Mesenchymal stem cell (in vitro differentiated cells and primary cell): ENCODE measurements around the gene FES.
A peak's percentile ranks its signal among the peaks of the same experiment; 100 is the strongest.

Experiments
- DNase-seq: peaks from one replicate; pipeline ENCODE4 v3.0.0-alpha.2; 2013
- H2AFZ ChIP-seq: one replicate; pipeline ENCODE4 v1.6.1; 2013; ENCODE audit warnings: low read depth, mild to moderate bottlenecking, control low read depth, inconsistent platforms, low read length, moderate library complexity
- H2AK5ac ChIP-seq: 2 replicates; pipeline ENCODE4 v1.6.1; 2013; ENCODE audit warnings: low read length, moderate library complexity, mild to moderate bottlenecking, inconsistent platforms; ENCODE audit not compliant: severe bottlenecking
- H2BK120ac ChIP-seq: one replicate; pipeline ENCODE4 v1.6.1; 2013; ENCODE audit warnings: low read depth, mild to moderate bottlenecking, inconsistent platforms, low read length, moderate library complexity
- H2BK12ac ChIP-seq, 2 experiments: one replicate each; pipeline ENCODE4 v1.6.1; 2013; ENCODE audit warnings: inconsistent platforms in 2 of 2, low read length in 2 of 2, mild to moderate bottlenecking in 2 of 2, moderate library complexity in 2 of 2, control low read depth in 1 of 2
- H2BK15ac ChIP-seq: one replicate; pipeline ENCODE4 v1.6.1; 2013; ENCODE audit warnings: mild to moderate bottlenecking, low read depth, inconsistent platforms; ENCODE audit not compliant: poor library complexity, severe bottlenecking
- H2BK5ac ChIP-seq: 2 replicates; pipeline ENCODE4 v1.6.1; 2013; ENCODE audit warnings: low read depth, mild to moderate bottlenecking, low read length, control low read depth, inconsistent platforms; ENCODE audit not compliant: poor library complexity, severe bottlenecking
- H3K14ac ChIP-seq, 2 experiments: one replicate each; pipeline ENCODE4 v1.6.1; 2013; ENCODE audit warnings: inconsistent platforms in 2 of 2, low read length in 2 of 2, control low read depth in 1 of 2, mild to moderate bottlenecking in 1 of 2, moderate library complexity in 1 of 2
- H3K18ac ChIP-seq, 2 experiments: one replicate each; pipeline ENCODE4 v1.6.1; 2013; ENCODE audit warnings: inconsistent platforms in 2 of 2, low read length in 2 of 2, control low read depth in 1 of 2, low read depth in 1 of 2, mild to moderate bottlenecking in 1 of 2
- H3K23ac ChIP-seq, 2 experiments: one replicate each; pipeline ENCODE4 v1.6.1; 2013; ENCODE audit warnings: inconsistent platforms in 2 of 2, low read length in 2 of 2, mild to moderate bottlenecking in 2 of 2, moderate library complexity in 2 of 2, control low read depth in 1 of 2
- H3K27ac ChIP-seq: 2 replicates; pipeline ENCODE4 v1.5.1; 2013; ENCODE audit warnings: mild to moderate bottlenecking, moderate library complexity, low read length, control low read depth, inconsistent platforms; ENCODE audit not compliant: poor library complexity, severe bottlenecking
- H3K27me3 ChIP-seq, 2 experiments: 2 replicates each; pipeline versions ENCODE4 v1.6.1 to v1.7.0; 2013; ENCODE audit warnings: low read length in 2 of 2, mild to moderate bottlenecking in 2 of 2, moderate library complexity in 2 of 2, control low read depth in 1 of 2, inconsistent platforms in 1 of 2; ENCODE audit not compliant: control insufficient read depth in 1 of 2, insufficient read depth in 1 of 2
- H3K36me3 ChIP-seq, 2 experiments: 2 replicates each; pipeline versions ENCODE4 v1.6.1 to v1.7.0; 2013; ENCODE audit warnings: low read length in 2 of 2, control low read depth in 1 of 2, inconsistent platforms in 1 of 2, low read depth in 1 of 2, mild to moderate bottlenecking in 1 of 2; ENCODE audit not compliant: insufficient read depth in 2 of 2, control insufficient read depth in 1 of 2
- H3K4ac ChIP-seq, 2 experiments: one replicate each; pipeline ENCODE4 v1.6.1; 2013; ENCODE audit warnings: inconsistent platforms in 2 of 2, low read length in 2 of 2, mild to moderate bottlenecking in 2 of 2, moderate library complexity in 2 of 2, control low read depth in 1 of 2, low read depth in 1 of 2
- H3K4me1 ChIP-seq: 2 replicates; pipeline ENCODE4 v1.6.1; 2013; ENCODE audit warnings: low read depth, low read length, control low read depth; ENCODE audit not compliant: control insufficient read depth, insufficient read depth
- H3K4me2 ChIP-seq: 2 replicates; pipeline ENCODE4 v1.6.1; 2013; ENCODE audit warnings: low read length, mild to moderate bottlenecking, inconsistent platforms; ENCODE audit not compliant: poor library complexity, severe bottlenecking
- H3K4me3 ChIP-seq, 2 experiments: 2 replicates each; pipeline versions ENCODE4 v1.5.1 to v1.7.0; 2013; ENCODE audit warnings: low read length in 2 of 2, mild to moderate bottlenecking in 2 of 2, control low read depth in 1 of 2, low read depth in 1 of 2; ENCODE audit not compliant: insufficient read depth in 1 of 2
- H3K79me1 ChIP-seq: replicated peaks from 2 replicates; pipeline ENCODE4 v1.6.1; 2013; ENCODE audit warnings: mild to moderate bottlenecking, control low read depth, low read length, inconsistent platforms; ENCODE audit not compliant: poor library complexity, severe bottlenecking
- H3K9ac ChIP-seq: 2 replicates; pipeline ENCODE4 v1.7.0; 2013; ENCODE audit warnings: mild to moderate bottlenecking, low read length, moderate library complexity
- H3K9me3 ChIP-seq: 2 replicates; pipeline ENCODE4 v1.7.0; 2013; ENCODE audit warnings: mild to moderate bottlenecking, low read length; ENCODE audit not compliant: control insufficient read depth
- H4K8ac ChIP-seq: one replicate; pipeline ENCODE4 v1.6.1; 2013; ENCODE audit warnings: inconsistent platforms, mild to moderate bottlenecking, low read length, moderate library complexity
- H4K91ac ChIP-seq: one replicate; pipeline ENCODE4 v1.6.1; 2013; ENCODE audit warnings: mild to moderate bottlenecking, low read length, inconsistent platforms
- WGBS: methylation state at CpG from one replicate; pipeline ENCODE4 v1.1.7; 2013; ENCODE audit warnings: mixed read lengths; 5-methylcytosine and 5-hydroxymethylcytosine counted together

FES gene

GRCh38 chr15:90931828-90932659 lies 47.7 kb downstream of the FES start, which contains the start of gene HDDC3:
TSS of gene HDDC3 (minus strand) at chr15:90932549. CDS start at chr15:90932540, 9 bp downstream.
- Histone ChIP-seq H3K4me2 (peak within 1 kb of the TSS; percentile 74), H3K4me3 (peak within 1 kb of the TSS; percentile 71 to 90), H3K9ac (peak within 1 kb of the TSS; percentile 93), H3K9me3 (no peaks in the 10 kb centered on the region), H2AFZ (peak within 1 kb of the TSS; percentile 85), H2BK120ac (no peak within 1 kb of the TSS), H4K91ac (no peak within 1 kb of the TSS), H2BK5ac (no peak within 1 kb of the TSS), H3K27ac (no peak within 1 kb of the TSS), H3K4ac (peak within 1 kb of the TSS in 1 of 2 experiments; percentile 9), H2BK15ac (no peak within 1 kb of the TSS), H4K8ac (peak within 1 kb of the TSS; percentile 61), H3K18ac (peak within 1 kb of the TSS in 1 of 2 experiments; percentile 61), H2BK12ac (peak within 1 kb of the TSS in 1 of 2 experiments; percentile 0), H3K4me1 (peaks cover 22% of the 10 kb centered on the region), H2AK5ac (no peak within 1 kb of the TSS), H3K14ac (peak within 1 kb of the TSS in 1 of 2 experiments; percentile 84), H3K36me3 (peaks cover 7 to 9% of the 10 kb centered on the region in 2 experiments), H3K23ac (peak within 1 kb of the TSS in 1 of 2 experiments; percentile 34), H3K27me3 (no peaks in the 10 kb centered on the region), H3K79me1 (peaks cover 17% of the 10 kb centered on the region)
- under 1% methylated on average over 42 of the region's 52 CpGs for WGBS
- peak; percentile 86 for DNase-seq

GRCh38 chr15:90932660-90932991 lies 48.3 kb downstream of the FES start:
- Histone ChIP-seq H2BK120ac (no peak overlapping the region), H3K14ac (no peak overlapping the region), H3K23ac (no peak overlapping the region), H4K8ac (no peak overlapping the region), H3K36me3 (peaks cover 7 to 11% of the 10 kb centered on the region in 2 experiments), H3K79me1 (peaks cover 18% of the 10 kb centered on the region), H3K4me2 (no peak overlapping the region), H2BK12ac (no peak overlapping the region), H3K27ac (no peak overlapping the region), H3K9ac (peak overlapping the region; percentile 93), H3K9me3 (no peaks in the 10 kb centered on the region), H2AFZ (no peak overlapping the region), H4K91ac (no peak overlapping the region), H2AK5ac (no peak overlapping the region), H3K18ac (no peak overlapping the region), H3K4ac (no peak overlapping the region), H2BK5ac (no peak overlapping the region), H3K4me3 (peak overlapping the region in 1 of 2 experiments; percentile 90), H2BK15ac (no peak overlapping the region), H3K27me3 (no peaks in the 10 kb centered on the region), H3K4me1 (peaks cover 22% of the 10 kb centered on the region)
- WGBS: 60% methylated on average over 2 of the region's 5 CpGs
- no peak for DNase-seq

GRCh38 chr15:90933301-90933700 lies 49.0 kb downstream of the FES start:
- H4K91ac ChIP-seq: no peak overlapping the region
- no peak overlapping the region for H3K4me2 ChIP-seq
- H2BK12ac ChIP-seq: no peak overlapping the region
- H2BK120ac ChIP-seq: no peak overlapping the region
- no peak overlapping the region for H3K4ac ChIP-seq
- H2BK15ac ChIP-seq: no peak overlapping the region
- H4K8ac ChIP-seq: no peak overlapping the region
- H3K27ac ChIP-seq: no peak overlapping the region
- H3K4me3 ChIP-seq: no peak overlapping the region
- H3K18ac ChIP-seq: no peak overlapping the region
- no peak overlapping the region for H2BK5ac ChIP-seq
- peaks cover 8 to 17% of the 10 kb centered on the region in 2 experiments for H3K36me3 ChIP-seq
- 18% methylated on average over 1 of the region's 1 CpG for WGBS
- H3K27me3 ChIP-seq: no peaks in the 10 kb centered on the region
- no peak overlapping the region for H3K23ac ChIP-seq
- peaks cover 22% of the 10 kb centered on the region for H3K4me1 ChIP-seq
- peak overlapping the region; percentile 10 for H3K9ac ChIP-seq
- DNase-seq: no peak
- peaks cover 23% of the 10 kb centered on the region for H3K79me1 ChIP-seq
- H3K9me3 ChIP-seq: no peaks in the 10 kb centered on the region
- H2AFZ ChIP-seq: no peak overlapping the region
- no peak overlapping the region for H2AK5ac ChIP-seq
- no peak overlapping the region for H3K14ac ChIP-seq

GRCh38 chr15:90934256-90934948 lies 50.1 kb downstream of the FES start:
- H2BK12ac ChIP-seq: no peak overlapping the region
- H3K36me3 ChIP-seq: peaks cover 17 to 27% of the 10 kb centered on the region in 2 experiments
- peak overlapping the region; percentile 99 for H3K4me2 ChIP-seq
- peak overlapping the region; percentile 96 for H2AFZ ChIP-seq
- H3K14ac ChIP-seq: no peak overlapping the region
- H2BK15ac ChIP-seq: no peak overlapping the region
- no peaks in the 10 kb centered on the region for H3K9me3 ChIP-seq
- H3K18ac ChIP-seq: peak overlapping the region in 1 of 2 experiments; percentile 50
- peaks cover 22% of the 10 kb centered on the region for H3K4me1 ChIP-seq
- H3K4me3 ChIP-seq: peak overlapping the region; percentile 81 to 93
- H3K4ac ChIP-seq: no peak overlapping the region
- peak overlapping the region; percentile 10 for H2AK5ac ChIP-seq
- no peak overlapping the region for H2BK5ac ChIP-seq
- peak overlapping the region; percentile 95 for H3K9ac ChIP-seq
- DNase-seq: peak; percentile 84
- WGBS: 2% methylated on average over 19 of the region's 19 CpGs
- no peak overlapping the region for H2BK120ac ChIP-seq
- H3K27ac ChIP-seq: peak overlapping the region; percentile 13
- H3K79me1 ChIP-seq: peaks cover 29% of the 10 kb centered on the region
- no peak overlapping the region for H4K91ac ChIP-seq
- H3K27me3 ChIP-seq: no peaks in the 10 kb centered on the region
- no peak overlapping the region for H4K8ac ChIP-seq
- H3K23ac ChIP-seq: no peak overlapping the region
